ENCODE data around the gene EZR.

The EZR gene

GRCh38 chr6:158805698-158806377 lies 13.3 kb downstream of the EZR start:
- Histone ChIP-seq H3K36me3 (ENCODE audit: control insufficient read depth, insufficient read depth, low read length) (no peaks in the 10 kb centered on the region), H3K4me3 (ENCODE audit: low read depth, low read length) (peak overlapping the region; percentile 15), H2AFZ (no peak overlapping the region), H3K79me2 (peaks cover 77% of the 10 kb centered on the region), H3K9ac (no peak overlapping the region), H3K9me3 (ENCODE audit: control insufficient read depth, low read length) (no peaks in the 10 kb centered on the region), H3K27ac (peak overlapping the region; percentile 95), H3K4me1 (peaks cover 83% of the 10 kb centered on the region), H3K27me3 (ENCODE audit: control insufficient read depth, insufficient read depth, low read length) (no peaks in the 10 kb centered on the region), H3K4me2 (ENCODE audit: low read length) (peak overlapping the region; percentile 0)
- TF ChIP-seq, protein P1, sequence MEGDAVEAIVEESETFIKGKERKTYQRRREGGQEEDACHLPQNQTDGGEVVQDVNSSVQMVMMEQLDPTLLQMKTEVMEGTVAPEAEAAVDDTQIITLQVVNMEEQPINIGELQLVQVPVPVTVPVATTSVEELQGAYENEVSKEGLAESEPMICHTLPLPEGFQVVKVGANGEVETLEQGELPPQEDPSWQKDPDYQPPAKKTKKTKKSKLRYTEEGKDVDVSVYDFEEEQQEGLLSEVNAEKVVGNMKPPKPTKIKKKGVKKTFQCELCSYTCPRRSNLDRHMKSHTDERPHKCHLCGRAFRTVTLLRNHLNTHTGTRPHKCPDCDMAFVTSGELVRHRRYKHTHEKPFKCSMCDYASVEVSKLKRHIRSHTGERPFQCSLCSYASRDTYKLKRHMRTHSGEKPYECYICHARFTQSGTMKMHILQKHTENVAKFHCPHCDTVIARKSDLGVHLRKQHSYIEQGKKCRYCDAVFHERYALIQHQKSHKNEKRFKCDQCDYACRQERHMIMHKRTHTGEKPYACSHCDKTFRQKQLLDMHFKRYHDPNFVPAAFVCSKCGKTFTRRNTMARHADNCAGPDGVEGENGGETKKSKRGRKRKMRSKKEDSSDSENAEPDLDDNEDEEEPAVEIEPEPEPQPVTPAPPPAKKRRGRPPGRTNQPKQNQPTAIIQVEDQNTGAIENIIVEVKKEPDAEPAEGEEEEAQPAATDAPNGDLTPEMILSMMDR (IDR thresholded peaks at IDR 0.05) = no peak

- Histone ChIP-seq H3K27me3 (ENCODE audit: control insufficient read depth, insufficient read depth, low read length) (no peaks in the 10 kb centered on the region), H3K79me2 (peaks cover 75% of the 10 kb centered on the region), H3K4me3 (ENCODE audit: low read depth, low read length) (peak overlapping the region; percentile 54), H3K4me1 (peaks cover 82% of the 10 kb centered on the region), H3K27ac (peak overlapping the region; percentile 93), H3K4me2 (ENCODE audit: low read length) (peak overlapping the region; percentile 76), H3K9ac (no peak overlapping the region), H2AFZ (no peak overlapping the region), H3K9me3 (ENCODE audit: control insufficient read depth, low read length) (no peaks in the 10 kb centered on the region), H3K36me3 (ENCODE audit: control insufficient read depth, insufficient read depth, low read length) (no peaks in the 10 kb centered on the region)
- TF ChIP-seq, protein P1 (IDR thresholded peaks at IDR 0.05) = no peak
Observed at GRCh38 chr6:158804207-158804606, 15.0 kb downstream of the EZR start.

DNA sequence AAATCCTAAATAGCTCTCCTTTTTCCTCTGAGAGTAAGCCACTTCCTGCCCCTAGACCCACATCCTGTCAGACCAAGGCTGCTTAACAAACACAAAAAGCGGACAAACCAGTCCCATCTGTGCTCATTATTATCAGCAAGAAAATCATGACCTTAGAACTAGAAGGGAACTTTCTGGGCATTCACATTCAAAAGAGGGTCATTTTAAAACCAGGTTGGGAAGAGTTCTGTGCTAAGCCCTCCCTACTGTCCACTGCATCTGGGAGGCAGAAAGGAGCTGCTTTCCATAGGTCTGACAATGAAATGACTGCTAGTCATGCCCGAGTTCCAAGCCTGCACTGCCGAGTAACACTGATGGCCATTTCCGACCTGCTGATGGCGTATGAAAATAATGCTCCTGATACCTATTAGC lies 15.4 kb downstream of the EZR start:
- peaks cover 74% of the 10 kb centered on the region for H3K79me2 ChIP-seq
- peaks cover 81% of the 10 kb centered on the region for H3K4me1 ChIP-seq
- TF ChIP-seq, protein P1 (IDR thresholded peaks at IDR 0.05) = no peak
- peak overlapping the region; percentile 93 for H3K27ac ChIP-seq
- H3K4me3 ChIP-seq (ENCODE audit: low read depth, low read length) = peak overlapping the region; percentile 54
- H2AFZ ChIP-seq = no peak overlapping the region
- H3K4me2 ChIP-seq (ENCODE audit: low read length) = peak overlapping the region; percentile 76
- H3K36me3 ChIP-seq (ENCODE audit: control insufficient read depth, insufficient read depth, low read length) = no peaks in the 10 kb centered on the region
- no peaks in the 10 kb centered on the region for H3K9me3 ChIP-seq (ENCODE audit: control insufficient read depth, low read length)
- H3K27me3 ChIP-seq (ENCODE audit: control insufficient read depth, insufficient read depth, low read length) = no peaks in the 10 kb centered on the region
- no peak overlapping the region for H3K9ac ChIP-seq

- Histone ChIP-seq H3K27me3 (ENCODE audit: control insufficient read depth, insufficient read depth, low read length) (no peaks in the 10 kb centered on the region), H3K36me3 (ENCODE audit: control insufficient read depth, insufficient read depth, low read length) (no peaks in the 10 kb centered on the region), H2AFZ (no peak overlapping the region), H3K4me2 (ENCODE audit: low read length) (peak overlapping the region; percentile 49), H3K4me3 (ENCODE audit: low read depth, low read length) (no peak overlapping the region), H3K9me3 (ENCODE audit: control insufficient read depth, low read length) (no peaks in the 10 kb centered on the region), H3K4me1 (peaks cover 76% of the 10 kb centered on the region), H3K79me2 (peaks cover 69% of the 10 kb centered on the region), H3K9ac (no peak overlapping the region), H3K27ac (peak overlapping the region; percentile 84)
- TF ChIP-seq, protein P1 (IDR thresholded peaks at IDR 0.05) = no peak
Observed at GRCh38 chr6:158801655-158802294, 17.4 kb downstream of the EZR start.
